ENCODE measurements around the gene HPD.
"Not testable (repeated sequence)": the region's sequence is repeated elsewhere in the genome, so short reads cannot be mapped to it uniquely, and the experiment has no call there.

The HPD gene

GRCh38 chr12:121858662-121859572 is at the start of gene HPD:
TSS of gene HPD (minus strand) at chr12:121858859. CDS start at chr12:121858823, 36 bp downstream.
- intact Hi-C loops (cut with DNase I), result no loop called here
- DNase-seq, result peak in 1 of 10 donors; percentile 20

- DNase-seq, result no peak
- intact Hi-C loops (cut with DNase I), result no loop called here
Measured at GRCh38 chr12:121905746-121906145, 47.1 kb upstream of the HPD start.

- intact Hi-C loops (cut with DNase I), result no loop called here
- DNase-seq, result peak in 1 of 10 donors; percentile 7
Measured at GRCh38 chr12:121903202-121903601, 44.5 kb upstream of the HPD start.

GRCh38 chr12:121899590-121899989 is 40.9 kb upstream of the HPD start:
- intact Hi-C loops (cut with DNase I), result no loop called here
- no peak for DNase-seq

GRCh38 chr12:121898287-121898686 is 39.6 kb upstream of the HPD start:
- peak in 1 of 10 donors; percentile 3 for DNase-seq
- intact Hi-C loops (cut with DNase I), result no loop called here

- DNase-seq, result peak in 1 of 10 donors; percentile 70
- intact Hi-C loops (cut with DNase I), result no loop called here
Measured at GRCh38 chr12:121894633-121895032, 36.0 kb upstream of the HPD start.

GRCh38 chr12:121893961-121894460 is 35.4 kb upstream of the HPD start:
- peak in 1 of 10 donors; percentile 51 for DNase-seq
- intact Hi-C loops (cut with DNase I), result no loop called here

GRCh38 chr12:121892673-121893561 is 34.3 kb upstream of the HPD start:
- DNase-seq, result no peak
- intact Hi-C loops (cut with DNase I), result no loop called here

- peak in 1 of 10 donors; percentile 4 for DNase-seq
- intact Hi-C loops (cut with DNase I), result loop anchor here (2.0 to 5.0 kb wide), 2 partner anchors 95 to 192 kb away; no protein-coding TSS in a partner anchor
Measured at GRCh38 chr12:121889661-121890060, 31.0 kb upstream of the HPD start.

GRCh38 chr12:121889274-121889624 is 30.6 kb upstream of the HPD start:
- DNase-seq, result peak in 1 of 10 donors; percentile 4
- intact Hi-C loops (cut with DNase I), result loop anchor here (2.0 to 5.0 kb wide), 2 partner anchors 94 to 192 kb away; no protein-coding TSS in a partner anchor

- intact Hi-C loops (cut with DNase I), result loop anchor here (2.0 to 5.0 kb wide), 2 partner anchors 94 to 191 kb away; no protein-coding TSS in a partner anchor
- peak; percentile 96 to 100 (median 98) for DNase-seq
Measured at GRCh38 chr12:121888478-121889273, 30.0 kb upstream of the HPD start, which contains the start of gene PSMD9. TSS of gene PSMD9 (plus strand) at chr12:121888790. CDS start at chr12:121888857, 67 bp downstream.

GRCh38 chr12:121888083-121888477 is 29.4 kb upstream of the HPD start:
- no peak for DNase-seq
- intact Hi-C loops (cut with DNase I), result loop anchor here (2.0 to 5.0 kb wide), 2 partner anchors 93 to 191 kb away; no protein-coding TSS in a partner anchor

GRCh38 chr12:121885129-121885528 is 26.5 kb upstream of the HPD start:
- intact Hi-C loops (cut with DNase I), result loop anchor here (5.0 kb wide), 1 partner anchor 188 kb away; no protein-coding TSS in a partner anchor
- DNase-seq, result peak in 1 of 10 donors; percentile 55

- intact Hi-C loops (cut with DNase I), result no loop called here
- no peak for DNase-seq
Measured at GRCh38 chr12:121883315-121883660, 24.6 kb upstream of the HPD start.

GRCh38 chr12:121876080-121876447 is 17.4 kb upstream of the HPD start:
- DNase-seq, result peak in 1 of 10 donors; percentile 30
- intact Hi-C loops (cut with DNase I), result not testable (repeated sequence)

GRCh38 chr12:121875582-121875981 is 16.9 kb upstream of the HPD start:
- intact Hi-C loops (cut with DNase I), result no loop called here

GRCh38 chr12:121874071-121874470 is 15.4 kb upstream of the HPD start:
- DNase-seq, result peak in 1 of 10 donors; percentile 13
- intact Hi-C loops (cut with DNase I), result no loop called here

More at GRCh38 chr12:121875582-121875981, 16.9 kb upstream of the HPD start:
- peak in 1 of 10 donors; percentile 55 for DNase-seq

- DNase-seq, result peak in 1 of 10 donors; percentile 32
- intact Hi-C loops (cut with DNase I), result no loop called here
Measured at GRCh38 chr12:121873216-121873569, 14.5 kb upstream of the HPD start.

GRCh38 chr12:121872546-121873215 is 14.0 kb upstream of the HPD start:
- intact Hi-C loops (cut with DNase I), result no loop called here
- peak; percentile 36 to 96 (median 74) for DNase-seq

All from posterior cingulate gyrus (tissue), 11 donors.